Stimulated activated naive CD8-positive, alpha-beta T cell treated with anti-CD3 and anti-CD28 coated beads, Interleukin-15, Interleukin-2, amounts not matched to agents 100 ng/mL and 50 ng/mL, for 24 hours (primary cell): Measurements from ENCODE around the gene KRTAP3-3.
"Not testable (repeated sequence)": the region's sequence is repeated elsewhere in the genome, so short reads cannot be mapped to it uniquely, and the experiment has no call there.

Experiments used
- H3K27ac Mint-ChIP-seq: one replicate; pipeline ENCODE4 v1.8.0; 2021; ENCODE audit warnings: mild to moderate bottlenecking, mixed read lengths
- H3K27me3 Mint-ChIP-seq: one replicate; pipeline ENCODE4 v1.8.0; 2021; ENCODE audit warnings: mixed read lengths
- H3K36me3 Mint-ChIP-seq: one replicate; pipeline ENCODE4 v1.8.0; 2021; ENCODE audit warnings: low read depth, mixed read lengths
- H3K4me1 Mint-ChIP-seq: one replicate; pipeline ENCODE4 v1.8.0; 2021; ENCODE audit warnings: low read depth, mixed read lengths
- H3K4me3 Mint-ChIP-seq: one replicate; pipeline ENCODE4 v1.8.0; 2021; ENCODE audit warnings: mild to moderate bottlenecking, mixed read lengths
- H3K9me3 Mint-ChIP-seq: one replicate; pipeline ENCODE4 v1.8.0; 2021; ENCODE audit warnings: mixed read lengths

Gene KRTAP3-3

DNA sequence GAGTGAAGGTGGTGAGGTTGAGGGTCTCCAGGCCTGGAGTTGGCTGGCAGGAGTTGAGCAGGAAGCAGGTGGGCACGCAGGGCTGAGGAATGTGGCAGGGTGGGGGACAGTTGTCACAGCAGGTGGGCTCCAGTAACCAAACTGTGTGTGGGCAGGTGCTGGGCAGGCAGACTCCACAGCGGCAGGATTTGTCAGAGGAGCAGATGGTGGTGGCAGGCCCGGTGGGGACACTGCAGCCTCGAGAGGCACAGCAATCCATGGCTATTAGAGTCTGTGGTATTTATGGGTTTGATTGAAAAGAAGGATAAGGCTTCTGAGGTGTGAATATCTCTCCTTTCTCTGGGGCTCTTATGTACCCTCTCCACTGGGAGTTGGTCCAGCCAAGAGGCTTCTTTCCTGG is at the start of gene KRTAP3-3:
Gene KRTAP3-3 (minus strand): TSS at position 326 of the 400 bp plus-strand sequence. CDS start 67 bp downstream, at position 259.
- Mint-ChIP-seq H3K27ac (no peak within 1 kb of the TSS), H3K9me3 (no peaks in the 10 kb centered on the region), H3K4me1 (no peaks in the 10 kb centered on the region), H3K4me3 (no peak within 1 kb of the TSS), H3K36me3 (no peaks in the 10 kb centered on the region), H3K27me3 (peaks cover 46% of the 10 kb centered on the region)

DNA sequence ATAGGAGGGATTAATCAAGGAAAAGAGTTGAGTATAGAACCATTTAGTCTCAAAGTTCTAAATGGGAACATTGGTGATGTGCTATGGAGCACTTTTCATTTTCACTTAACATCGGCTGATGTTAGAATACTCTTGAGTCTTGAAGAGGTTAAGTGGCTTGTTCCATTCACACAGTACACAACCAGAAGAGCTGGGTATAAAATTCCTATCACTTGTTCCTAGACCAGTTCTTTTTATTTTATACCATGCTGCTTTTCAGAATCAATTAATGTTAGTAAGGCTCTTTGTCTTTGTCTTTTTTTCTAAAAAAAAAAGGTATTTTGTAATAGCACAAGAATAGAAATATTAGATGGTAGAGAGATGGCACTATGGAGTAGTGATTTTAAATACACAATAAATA is 49.0 kb upstream of the KRTAP3-3 start:
- Mint-ChIP-seq H3K4me1 (no peaks in the 10 kb centered on the region), H3K4me3 (no peak overlapping the region), H3K9me3 (peaks cover 9% of the 10 kb centered on the region), H3K27me3 (peaks cover 24% of the 10 kb centered on the region), H3K36me3 (no peaks in the 10 kb centered on the region), H3K27ac (no peak overlapping the region)

DNA sequence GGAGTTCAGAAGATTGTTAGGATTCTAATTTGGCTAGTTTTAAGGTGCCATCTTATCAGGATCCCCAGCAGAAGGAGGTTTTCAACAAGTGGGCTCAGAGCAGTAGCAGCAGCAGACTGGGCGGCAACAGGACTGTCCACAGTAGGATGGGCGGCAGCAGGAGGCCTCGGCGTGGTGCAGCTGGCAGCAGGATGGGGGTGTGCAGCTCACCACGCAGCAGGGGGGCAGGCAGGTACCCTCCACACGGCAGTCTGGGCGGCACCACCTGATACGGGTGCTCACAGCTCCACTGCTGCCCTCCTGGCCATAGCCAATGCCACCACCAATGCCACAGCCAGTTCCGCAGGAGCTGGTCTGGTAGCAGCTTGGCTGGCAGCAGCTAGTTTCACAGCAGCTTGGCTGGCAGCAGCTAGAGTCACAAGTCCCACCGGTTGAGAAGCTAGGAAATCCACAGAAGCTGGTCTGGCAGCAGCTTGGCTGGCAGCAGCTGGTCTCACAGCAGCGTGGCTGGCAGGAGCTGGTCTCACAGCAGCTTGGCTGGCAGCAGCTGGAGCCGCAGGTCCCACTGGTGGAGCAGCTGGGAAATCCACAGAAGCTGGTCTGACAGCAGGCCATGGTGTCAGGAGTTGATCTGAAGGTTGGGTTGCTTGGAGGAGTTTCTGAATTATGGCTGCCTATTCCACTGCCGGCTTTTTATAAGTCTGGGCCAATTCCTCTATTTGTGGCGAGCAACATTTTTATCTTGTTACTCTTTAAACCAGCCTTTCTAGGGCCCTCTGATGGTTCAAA is 47.0 kb upstream of the KRTAP3-3 start, which contains the start of gene KRTAP1-1:
Gene KRTAP1-1 (minus strand): TSS at position 668 of the 789 bp plus-strand sequence. CDS start 53 bp downstream, at position 615.
- H3K9me3 Mint-ChIP-seq, H3K4me3 Mint-ChIP-seq, H3K27ac Mint-ChIP-seq, H3K4me1 Mint-ChIP-seq, H3K36me3 Mint-ChIP-seq: not testable (repeated sequence)
- peaks cover 20% of the 10 kb centered on the region for H3K27me3 Mint-ChIP-seq

DNA sequence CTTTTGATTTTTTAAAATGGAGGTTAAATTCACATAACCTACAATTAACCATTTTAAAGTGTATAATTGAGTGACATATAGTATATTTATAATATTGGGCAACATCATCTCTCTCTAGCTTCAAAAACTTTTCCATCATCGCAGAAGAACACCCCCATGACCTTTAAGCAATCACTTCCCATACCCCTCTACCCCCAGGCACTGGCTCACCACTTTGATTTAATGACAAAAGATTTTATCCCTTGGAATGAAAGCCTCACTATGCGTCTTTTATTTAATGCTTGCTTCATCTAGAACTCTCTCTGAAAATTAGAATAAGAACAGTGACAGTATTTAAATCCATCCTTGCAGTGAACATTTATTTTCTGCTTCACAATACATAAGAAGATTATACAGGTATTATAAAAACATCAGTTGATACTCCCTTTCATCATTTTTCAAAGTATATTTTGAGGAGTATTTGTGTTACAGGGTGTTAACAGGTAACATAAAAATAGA is 43.9 kb upstream of the KRTAP3-3 start:
- peaks cover 18% of the 10 kb centered on the region for H3K27me3 Mint-ChIP-seq
- H3K27ac Mint-ChIP-seq = no peak overlapping the region
- no peaks in the 10 kb centered on the region for H3K4me1 Mint-ChIP-seq
- peaks cover 4% of the 10 kb centered on the region for H3K9me3 Mint-ChIP-seq
- H3K36me3 Mint-ChIP-seq = no peaks in the 10 kb centered on the region
- H3K4me3 Mint-ChIP-seq = no peak overlapping the region

DNA sequence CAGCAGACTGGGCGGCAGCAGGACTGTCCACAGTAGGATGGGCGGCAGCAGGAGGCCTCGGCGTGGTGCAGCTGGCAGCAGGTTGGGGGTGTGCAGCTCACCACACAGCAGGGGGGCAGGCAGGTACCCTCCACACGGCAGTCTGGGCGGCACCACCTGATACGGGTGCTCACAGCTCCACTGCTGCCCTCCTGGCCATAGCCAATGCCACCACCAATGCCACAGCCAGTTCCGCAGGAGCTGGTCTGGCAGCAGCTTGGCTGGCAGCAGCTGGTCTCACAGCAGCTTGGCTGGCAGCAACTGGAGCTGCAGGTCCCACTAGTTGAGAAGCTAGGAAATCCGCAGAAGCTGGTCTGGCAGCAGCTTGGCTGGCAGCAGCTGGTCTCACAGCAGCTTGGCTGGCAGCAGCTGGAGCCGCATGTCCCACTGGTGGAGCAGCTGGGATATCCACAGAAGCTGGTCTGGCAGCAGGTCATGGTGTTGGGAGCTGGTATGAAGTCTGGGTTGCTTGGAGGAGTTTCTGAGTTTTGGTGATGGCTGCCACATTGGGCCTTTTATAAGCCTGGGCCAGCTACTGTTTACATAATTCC is 40.5 kb upstream of the KRTAP3-3 start, which contains the start of gene KRTAP1-3:
Gene KRTAP1-3 (minus strand): TSS at position 529 of the 590 bp plus-strand sequence. CDS start 53 bp downstream, at position 476.
- H3K4me1 Mint-ChIP-seq, H3K27ac Mint-ChIP-seq, H3K4me3 Mint-ChIP-seq, H3K36me3 Mint-ChIP-seq, H3K9me3 Mint-ChIP-seq: not testable (repeated sequence)
- peaks cover 17% of the 10 kb centered on the region for H3K27me3 Mint-ChIP-seq

DNA sequence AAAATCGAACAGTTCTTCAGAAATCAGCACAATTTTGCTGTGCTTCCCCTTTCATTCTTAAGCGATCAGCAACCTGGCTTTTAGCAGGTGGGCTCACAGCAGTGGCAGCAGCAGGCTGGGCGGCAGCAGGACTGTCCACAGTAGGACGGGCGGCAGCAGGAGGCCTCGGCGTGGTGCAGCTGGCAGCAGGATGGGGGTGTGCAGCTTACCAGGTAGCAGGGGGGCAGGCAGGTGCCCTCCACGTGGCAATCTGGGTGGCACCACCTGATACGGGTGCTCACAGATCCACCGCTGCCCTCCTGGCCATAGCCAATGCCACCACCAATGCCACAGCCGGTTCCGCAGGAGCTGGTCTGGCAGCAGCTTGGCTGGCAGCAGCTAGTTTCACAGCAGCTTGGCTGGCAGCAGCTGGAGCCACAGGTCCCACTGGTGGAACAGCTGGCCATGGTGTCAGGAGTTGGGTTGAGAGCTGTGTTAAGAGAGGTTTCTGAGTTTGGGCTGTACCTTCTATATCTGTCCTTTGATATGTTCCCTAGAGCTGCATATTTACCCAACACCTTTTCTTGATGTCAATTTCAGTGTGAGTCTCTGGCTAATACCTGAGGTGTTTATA is 35.8 kb upstream of the KRTAP3-3 start, which contains the start of gene KRTAP1-4:
Gene KRTAP1-4 (minus strand): TSS at position 563 of the 613 bp plus-strand sequence. CDS start 117 bp downstream, at position 446.
- Mint-ChIP-seq H3K4me1 (no peaks in the 10 kb centered on the region), H3K27me3 (peaks cover 19% of the 10 kb centered on the region), H3K4me3 (no peak within 1 kb of the TSS), H3K27ac (no peak within 1 kb of the TSS), H3K9me3 (no peaks in the 10 kb centered on the region), H3K36me3 (no peaks in the 10 kb centered on the region)

DNA sequence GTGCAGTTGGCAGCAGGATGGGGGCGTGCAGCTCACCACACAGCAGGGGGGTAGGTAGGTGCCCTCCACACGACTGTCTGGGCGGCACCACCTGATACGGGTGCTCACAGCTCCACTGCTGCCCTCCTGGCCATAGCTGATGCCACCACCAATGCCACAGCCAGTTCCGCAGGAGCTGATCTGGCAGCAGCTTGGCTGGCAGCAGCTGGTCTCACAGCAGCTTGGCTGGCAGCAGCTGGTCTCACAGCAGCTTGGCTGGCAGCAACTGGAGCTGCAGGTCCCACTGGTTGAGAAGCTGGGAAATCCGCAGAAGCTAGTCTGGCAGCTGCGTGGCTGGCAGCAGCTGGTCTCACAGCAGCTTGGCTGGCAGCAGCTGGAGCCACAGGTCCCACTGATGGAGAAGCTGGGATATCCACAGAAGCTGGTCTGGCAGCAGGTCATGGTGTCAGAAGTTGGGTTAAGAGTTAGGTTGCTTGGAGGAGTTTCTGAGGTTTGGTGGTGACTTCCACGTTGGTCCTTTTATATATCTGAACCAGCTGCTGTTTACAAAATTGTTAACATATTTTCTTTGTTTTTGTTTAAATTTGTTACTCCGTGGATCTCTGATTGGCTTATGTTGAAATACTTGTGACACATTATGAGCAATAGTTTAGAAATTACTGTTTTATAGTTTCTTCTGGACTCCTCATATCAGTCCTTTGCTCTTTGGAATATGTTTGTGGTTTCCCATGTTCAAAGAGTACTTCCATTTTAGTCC is 32.9 kb upstream of the KRTAP3-3 start, which contains the start of gene KRTAP1-5:
Gene KRTAP1-5 (minus strand): TSS at position 494 of the 757 bp plus-strand sequence. CDS start 53 bp downstream, at position 441.
- Mint-ChIP-seq H3K27me3 (peaks cover 10% of the 10 kb centered on the region), H3K4me1 (no peaks in the 10 kb centered on the region), H3K4me3 (no peak within 1 kb of the TSS), H3K36me3 (no peaks in the 10 kb centered on the region), H3K9me3 (no peaks in the 10 kb centered on the region), H3K27ac (no peak within 1 kb of the TSS)

DNA sequence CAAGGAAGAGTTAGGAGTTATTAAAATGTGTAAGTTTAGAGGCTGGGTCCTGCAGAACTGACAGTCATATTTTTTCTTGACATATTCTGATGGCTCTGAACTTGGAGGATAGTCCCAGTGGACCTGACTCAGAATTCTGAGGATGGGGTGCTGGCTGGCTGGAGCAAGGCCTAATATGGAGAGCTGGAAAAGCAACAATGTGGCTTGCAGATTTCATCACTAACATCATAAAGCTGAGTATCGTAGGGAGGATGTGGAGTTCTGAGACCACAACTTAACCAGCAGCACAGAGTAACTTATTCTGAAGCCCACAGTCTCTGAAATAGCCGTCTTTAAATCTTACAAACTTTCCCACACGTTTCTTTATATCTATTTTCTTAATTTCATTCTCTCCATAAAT is 30.7 kb upstream of the KRTAP3-3 start:
- Mint-ChIP-seq H3K27ac (no peak overlapping the region), H3K27me3 (peaks cover 6% of the 10 kb centered on the region), H3K9me3 (no peaks in the 10 kb centered on the region), H3K4me3 (no peak overlapping the region), H3K4me1 (no peaks in the 10 kb centered on the region), H3K36me3 (no peaks in the 10 kb centered on the region)

DNA sequence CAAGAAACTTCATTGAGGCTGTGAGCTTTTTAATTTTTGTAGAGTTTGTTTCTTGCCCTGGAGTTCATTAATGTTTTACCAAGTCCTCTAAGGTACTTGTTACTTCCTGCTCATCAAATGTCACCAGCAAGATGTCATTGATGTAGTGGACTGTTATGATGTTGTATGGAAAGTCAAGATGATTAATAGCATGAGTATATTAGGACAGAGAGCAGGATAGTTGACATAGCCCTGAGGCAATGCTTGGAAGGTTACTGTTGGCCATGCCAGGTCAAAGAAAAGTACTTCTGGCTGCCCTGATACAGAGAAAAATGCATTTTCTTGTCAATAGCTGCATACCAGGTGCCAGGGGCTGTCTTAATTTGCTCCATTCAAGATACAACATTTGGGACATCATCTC is 26.4 kb upstream of the KRTAP3-3 start:
- Mint-ChIP-seq H3K27me3 (peaks cover 6% of the 10 kb centered on the region), H3K4me1 (no peaks in the 10 kb centered on the region), H3K9me3 (no peaks in the 10 kb centered on the region), H3K36me3 (no peaks in the 10 kb centered on the region), H3K27ac (no peak overlapping the region), H3K4me3 (no peak overlapping the region)

DNA sequence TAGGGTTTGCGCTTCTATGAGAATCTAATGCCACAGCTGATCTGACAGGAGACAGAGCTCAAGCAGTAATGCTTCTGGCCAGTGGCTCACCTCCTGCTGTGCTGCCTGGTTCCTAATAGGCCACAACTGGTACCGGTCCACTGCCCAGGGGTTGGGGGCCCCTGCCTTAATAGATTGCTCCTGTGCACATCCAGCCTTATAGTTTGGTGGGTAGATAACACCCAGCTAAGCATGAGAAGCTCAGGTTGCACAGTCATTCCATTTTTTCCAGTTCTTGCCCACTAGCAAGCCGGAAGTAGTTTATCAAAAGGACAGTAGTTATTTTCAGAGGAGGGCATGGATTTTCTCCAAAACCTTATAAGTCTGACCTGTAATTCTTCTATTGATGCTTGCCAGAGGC is 25.5 kb upstream of the KRTAP3-3 start:
- no peaks in the 10 kb centered on the region for H3K4me1 Mint-ChIP-seq
- no peaks in the 10 kb centered on the region for H3K36me3 Mint-ChIP-seq
- peaks cover 6% of the 10 kb centered on the region for H3K27me3 Mint-ChIP-seq
- no peaks in the 10 kb centered on the region for H3K9me3 Mint-ChIP-seq
- no peak overlapping the region for H3K4me3 Mint-ChIP-seq
- no peak overlapping the region for H3K27ac Mint-ChIP-seq

DNA sequence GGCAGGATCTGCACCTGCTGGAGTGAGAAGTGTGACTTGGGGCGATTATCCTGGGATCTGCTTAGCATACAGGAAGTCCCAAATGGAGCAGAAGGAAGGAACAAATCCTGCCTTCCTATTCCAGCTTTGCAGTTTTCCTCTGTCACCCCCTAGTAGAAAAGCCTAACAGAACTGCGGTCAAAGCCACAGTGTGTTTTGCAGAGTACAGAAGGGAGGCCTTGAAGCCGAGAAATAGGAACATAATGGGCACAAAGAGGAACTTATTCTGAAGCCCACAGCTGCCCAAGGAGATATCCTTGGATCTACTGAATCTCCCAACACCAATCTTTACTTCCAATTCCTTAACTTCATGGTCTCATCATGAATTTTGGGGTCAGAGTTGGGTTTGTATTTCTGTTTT is 24.6 kb upstream of the KRTAP3-3 start:
- Mint-ChIP-seq H3K9me3 (no peaks in the 10 kb centered on the region), H3K4me3 (no peak overlapping the region), H3K27ac (no peak overlapping the region), H3K36me3 (no peaks in the 10 kb centered on the region), H3K4me1 (no peaks in the 10 kb centered on the region), H3K27me3 (peaks cover 6% of the 10 kb centered on the region)

DNA sequence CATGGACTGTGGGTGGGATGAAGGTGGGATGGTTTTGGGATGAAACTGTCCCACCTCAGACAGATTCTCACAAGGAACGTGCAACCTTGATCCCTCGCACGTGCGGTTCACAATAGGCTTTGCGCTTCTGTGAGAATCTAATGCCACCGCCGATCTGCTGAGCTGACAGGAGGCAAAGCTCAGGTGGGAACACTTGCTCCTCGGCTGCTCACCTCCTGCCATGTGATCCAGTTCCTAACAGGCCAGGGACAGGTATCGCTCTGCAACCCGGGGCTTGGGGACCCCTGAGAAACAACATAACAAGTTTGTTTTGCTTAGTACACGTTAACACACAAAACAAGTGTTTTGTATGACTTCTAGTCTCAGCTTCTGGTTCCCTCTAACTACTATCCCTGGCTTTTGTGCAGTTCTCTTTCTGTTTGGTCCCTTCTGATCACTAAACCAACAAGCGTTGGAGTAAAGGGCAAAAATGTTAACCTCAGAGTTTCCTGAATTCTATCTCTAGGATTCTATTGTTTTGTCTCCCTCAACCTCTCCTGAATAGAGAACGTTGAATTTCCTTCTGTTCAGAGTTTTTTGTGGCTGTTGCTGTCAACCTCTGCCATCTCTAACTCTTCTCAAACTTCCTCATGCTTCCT is 22.7 kb upstream of the KRTAP3-3 start:
- Mint-ChIP-seq H3K4me3 (no peak overlapping the region), H3K9me3 (no peaks in the 10 kb centered on the region), H3K4me1 (no peaks in the 10 kb centered on the region), H3K27ac (no peak overlapping the region), H3K27me3 (peaks cover 6% of the 10 kb centered on the region), H3K36me3 (no peaks in the 10 kb centered on the region)

DNA sequence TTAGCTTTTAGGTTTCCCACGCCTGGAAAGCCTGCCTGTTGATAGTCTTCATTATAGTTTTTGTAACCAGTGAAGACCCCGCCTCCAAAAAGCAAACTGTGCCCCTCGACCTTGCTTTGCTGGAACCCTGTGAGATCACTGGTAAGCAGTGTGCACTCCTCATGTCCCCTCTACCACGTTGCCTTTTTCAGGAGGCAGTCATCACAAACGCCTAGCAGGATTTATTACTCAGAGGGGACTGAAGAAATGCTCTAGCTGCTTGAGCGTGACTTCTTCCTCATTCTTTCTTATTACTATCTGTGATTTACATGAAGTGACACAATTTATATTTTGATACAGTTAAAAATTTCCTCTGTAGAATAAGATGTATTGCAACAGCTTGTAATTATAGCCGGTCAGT is 21.5 kb upstream of the KRTAP3-3 start:
- Mint-ChIP-seq H3K9me3 (no peaks in the 10 kb centered on the region), H3K4me1 (no peaks in the 10 kb centered on the region), H3K4me3 (no peak overlapping the region), H3K27ac (no peak overlapping the region), H3K36me3 (no peaks in the 10 kb centered on the region), H3K27me3 (peaks cover 6% of the 10 kb centered on the region)

DNA sequence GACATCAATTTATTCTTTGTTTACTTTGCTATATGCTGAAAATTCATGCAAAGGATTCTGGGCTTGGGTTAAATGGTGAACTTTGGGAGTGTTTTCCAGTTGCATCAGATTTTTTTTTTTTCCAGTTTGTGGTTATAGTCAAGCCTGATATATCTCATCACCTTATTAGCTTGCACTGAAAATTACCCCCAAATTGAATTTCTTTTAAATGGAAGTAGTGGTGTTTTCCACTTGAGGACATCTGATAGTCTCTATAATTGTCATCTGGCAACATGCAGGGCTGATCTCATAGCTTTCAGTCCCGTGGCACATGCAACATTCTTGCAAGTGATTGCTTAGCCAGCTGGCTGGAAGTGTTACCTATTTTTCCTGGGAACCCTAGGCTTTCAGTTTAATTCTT is 19.6 kb upstream of the KRTAP3-3 start:
- Mint-ChIP-seq H3K4me1 (no peaks in the 10 kb centered on the region), H3K27me3 (peaks cover 6% of the 10 kb centered on the region)

More for the DNA sequence above, 19.6 kb upstream of the KRTAP3-3 start:
- H3K36me3 Mint-ChIP-seq = no peaks in the 10 kb centered on the region
- H3K27ac Mint-ChIP-seq = no peak overlapping the region
- H3K9me3 Mint-ChIP-seq = no peaks in the 10 kb centered on the region
- no peak overlapping the region for H3K4me3 Mint-ChIP-seq
